Occipital lobe (tissue), 2 donors: ENCODE results near the gene FBLN7. TPM values are rescaled to one million over a fixed set of nuclear protein-coding genes. Genes with fewer than 3 reads are reported as not detected.
"Not testable (repeated sequence)": the region's sequence is repeated elsewhere in the genome, so short reads cannot be mapped to it uniquely, and the experiment has no call there.

ENCODE experiments used
- DNase-seq: peaks from one replicate; lab custom pipeline; 2025; lab: John Stamatoyannopoulos, UW
- total RNA-seq: library from RNA; depleted of rRNA; stranded (reverse); fragments of >200 nt; gene quantifications from one replicate; pipeline ENCODE4 v1.2.3, GENCODE V29; 2014

The FBLN7 gene
- total RNA-seq, result 0.62 TPM

DNA sequence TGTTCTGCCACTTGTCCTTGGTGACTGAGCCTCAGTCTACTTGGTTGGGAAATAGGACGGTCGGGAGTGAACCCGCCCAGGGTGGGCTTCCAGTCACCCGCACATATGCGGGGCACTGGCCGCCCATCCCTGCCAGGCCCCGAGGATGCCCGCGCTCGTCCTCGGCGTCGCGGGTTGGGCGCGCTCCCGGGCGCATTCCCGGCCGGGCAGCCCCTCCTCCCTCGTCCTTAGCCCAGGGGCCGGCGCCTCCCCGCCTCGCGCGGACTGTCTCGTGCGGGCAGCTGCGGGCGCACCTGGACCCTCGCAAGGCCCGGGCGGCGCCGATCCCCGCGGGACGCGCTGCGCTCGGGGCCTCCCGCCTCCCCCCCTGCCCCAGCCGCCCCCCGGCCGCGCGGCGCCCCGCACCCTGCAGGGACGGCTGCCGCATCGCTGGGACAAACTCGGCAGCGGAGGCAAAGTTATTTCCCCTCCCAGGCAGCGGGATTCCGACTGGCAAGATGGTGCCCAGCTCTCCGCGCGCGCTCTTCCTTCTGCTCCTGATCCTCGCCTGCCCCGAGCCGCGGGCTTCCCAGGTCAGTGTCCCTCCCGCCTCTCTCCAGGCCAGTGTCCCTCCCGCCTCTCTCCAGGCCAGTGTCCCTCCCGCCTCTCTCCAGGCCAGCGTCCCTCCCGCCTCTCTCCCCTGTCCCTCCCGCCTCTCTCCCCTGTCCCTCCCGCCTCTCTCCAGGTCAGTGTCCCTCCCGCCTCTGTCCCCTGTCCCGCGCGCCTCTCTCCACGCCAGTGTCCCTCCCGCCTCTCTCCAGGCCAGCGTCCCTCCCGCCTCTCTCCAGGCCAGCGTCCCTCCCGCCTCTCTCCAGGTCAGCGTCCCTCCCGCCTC lies at the start of gene FBLN7:
Gene FBLN7, plus strand, starts transcription at position 227 of the 874 bp plus-strand sequence. Its CDS starts 271 bp downstream, at position 498.
- DNase-seq, result no peak

- no peak for DNase-seq
Measured at GRCh38 chr2:112089375-112089774, 48.8 kb upstream of the FBLN7 start.

DNA sequence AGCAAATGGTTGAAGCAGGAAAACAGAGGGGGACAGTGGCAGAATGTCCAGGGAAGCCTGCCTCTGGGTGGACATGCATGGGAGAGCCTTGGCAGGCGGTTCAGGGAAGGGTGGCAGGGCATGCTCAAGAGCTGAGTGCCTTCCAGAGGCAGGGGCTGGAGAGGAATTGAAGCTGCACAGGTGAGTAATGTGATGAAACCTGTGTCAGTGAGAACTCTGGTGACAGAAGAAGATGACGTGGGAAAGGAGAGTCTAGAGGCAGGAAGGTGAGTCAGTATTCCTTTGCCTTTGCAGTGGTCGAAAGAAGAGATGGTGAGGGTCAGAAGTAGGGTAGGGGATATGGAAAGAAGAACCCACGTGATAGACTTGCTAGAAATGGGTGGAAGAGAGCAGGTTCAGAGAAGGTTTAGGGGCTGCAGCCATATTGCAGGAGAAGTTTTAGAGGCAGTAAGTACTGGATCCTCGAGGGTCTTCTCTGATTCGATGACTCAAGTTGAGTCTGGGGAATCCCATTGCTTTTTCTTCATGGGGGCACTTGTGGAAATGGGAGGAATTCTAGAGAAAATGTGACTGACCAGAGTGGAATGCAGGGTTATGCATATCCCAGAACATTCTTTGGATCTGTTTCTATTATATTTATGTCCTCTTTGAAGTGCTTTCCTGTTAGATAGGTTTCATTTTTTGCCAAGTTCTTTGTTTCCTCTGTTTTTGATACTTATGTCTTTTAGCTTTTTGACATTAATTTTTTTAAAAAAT lies 45.7 kb upstream of the FBLN7 start:
- DNase-seq, result no peak

DNA sequence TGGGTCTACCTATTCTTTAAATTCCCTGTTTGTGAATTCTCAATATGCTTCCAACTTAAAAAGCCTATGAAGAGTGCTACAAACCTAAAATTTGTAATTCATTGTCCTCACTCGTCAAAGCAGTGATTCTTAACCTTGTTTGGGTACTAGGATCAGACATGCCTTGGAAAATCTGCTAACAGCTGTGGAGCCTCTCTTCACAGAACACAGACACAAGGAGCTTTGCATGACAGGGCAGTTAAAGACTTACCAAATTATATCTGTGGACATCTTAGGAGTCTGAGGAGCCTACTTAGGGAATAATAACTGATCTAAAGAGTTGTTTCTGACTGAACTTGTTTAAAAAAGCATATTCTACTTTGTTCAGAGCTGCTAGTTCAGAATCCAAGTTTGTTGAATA lies 45.0 kb upstream of the FBLN7 start:
- DNase-seq, result no peak

DNA sequence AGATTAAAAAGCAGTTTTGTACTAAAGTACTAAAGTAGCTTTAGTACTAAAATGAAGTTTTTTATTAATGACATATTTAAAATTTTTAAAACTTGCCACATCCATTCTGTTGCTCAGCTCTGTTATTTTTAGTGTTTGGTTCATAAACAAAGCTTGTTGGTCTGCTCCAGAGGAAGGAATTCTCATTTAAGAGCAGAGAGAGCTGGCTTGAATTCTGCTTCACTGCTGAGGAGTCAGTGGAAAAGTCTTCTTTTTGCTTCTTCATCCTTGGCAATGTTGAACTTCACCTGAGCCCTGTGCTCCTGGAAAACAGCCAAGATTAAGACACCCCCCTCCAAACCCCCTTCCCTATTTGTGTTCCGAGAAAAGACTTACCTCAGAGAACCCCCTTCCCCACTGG lies 42.5 kb upstream of the FBLN7 start:
- DNase-seq, result no peak

GRCh38 chr2:112096098-112096497 lies 42.1 kb upstream of the FBLN7 start:
- DNase-seq, result no peak

DNA sequence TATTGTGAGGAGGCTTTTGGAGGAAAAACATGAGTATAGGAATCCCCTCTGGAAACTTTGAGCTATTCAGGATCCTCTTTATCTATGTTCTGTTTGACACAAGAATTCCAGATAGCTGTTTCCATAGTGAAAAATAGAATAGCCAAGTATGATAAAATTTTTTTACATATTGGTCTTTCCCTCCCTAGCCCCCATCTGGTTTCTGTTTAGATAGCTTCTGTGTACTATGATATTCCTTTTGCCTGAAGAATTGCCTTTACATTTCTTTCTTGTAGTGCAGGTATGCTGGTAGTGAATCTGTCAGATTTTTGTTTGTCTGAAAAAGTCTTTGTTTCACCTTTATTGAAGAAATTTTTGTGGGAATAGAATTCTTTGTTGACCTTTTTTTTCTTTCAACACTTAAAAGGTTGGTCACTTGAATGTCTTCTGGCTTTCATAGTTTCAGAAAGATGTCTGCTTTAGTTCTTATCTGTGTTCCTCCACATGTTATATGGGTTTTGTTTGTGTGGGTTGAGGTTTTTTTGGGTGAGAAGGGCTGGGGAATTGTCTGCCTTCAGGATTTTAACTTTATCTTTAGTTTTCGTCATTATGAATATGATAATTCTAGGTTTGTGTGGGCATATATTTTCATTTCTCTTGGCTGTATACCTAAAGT lies 29.9 kb upstream of the FBLN7 start:
- DNase-seq, result no peak

DNA sequence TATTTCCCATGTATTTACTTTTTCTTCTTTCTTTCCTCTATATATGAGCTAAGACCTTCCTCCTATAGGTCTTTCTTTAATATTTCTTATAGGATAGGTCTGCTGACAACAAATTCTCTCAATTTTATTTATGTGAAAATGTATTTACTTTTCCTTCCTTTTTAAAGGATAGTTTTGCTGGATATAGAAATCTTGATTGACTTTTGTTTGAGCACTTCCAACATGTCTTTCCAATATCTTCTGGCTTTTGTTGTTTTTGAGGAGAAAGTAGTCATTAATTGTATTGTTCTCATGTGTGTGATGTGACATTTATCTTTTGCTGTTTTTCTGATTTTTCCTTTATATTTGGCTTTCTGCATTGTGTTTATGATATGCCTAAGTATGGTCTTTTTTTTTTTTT lies 28.9 kb upstream of the FBLN7 start:
- DNase-seq, result no peak

- DNase-seq, result no peak
Measured at GRCh38 chr2:112110966-112111365, 27.2 kb upstream of the FBLN7 start.

DNA sequence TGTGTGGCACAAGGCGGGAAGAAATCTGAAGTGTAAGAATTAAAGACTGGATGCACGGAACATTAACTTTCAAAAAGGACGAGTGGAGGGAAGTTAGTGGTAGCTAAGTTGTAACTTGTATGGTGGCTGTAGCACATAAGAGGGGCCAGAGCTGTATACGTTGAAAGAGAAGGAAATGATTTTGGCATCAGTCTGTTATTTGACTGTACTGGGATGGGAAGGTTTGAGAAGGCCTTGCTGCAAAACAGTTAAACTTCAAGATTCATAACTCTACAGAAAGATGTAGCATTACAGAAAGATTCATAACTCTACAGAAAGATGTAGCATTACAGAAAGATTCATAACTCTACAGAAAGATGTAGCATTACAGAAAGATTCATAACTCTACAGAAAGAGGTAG lies 24.8 kb upstream of the FBLN7 start:
- not testable (repeated sequence) for DNase-seq

DNA sequence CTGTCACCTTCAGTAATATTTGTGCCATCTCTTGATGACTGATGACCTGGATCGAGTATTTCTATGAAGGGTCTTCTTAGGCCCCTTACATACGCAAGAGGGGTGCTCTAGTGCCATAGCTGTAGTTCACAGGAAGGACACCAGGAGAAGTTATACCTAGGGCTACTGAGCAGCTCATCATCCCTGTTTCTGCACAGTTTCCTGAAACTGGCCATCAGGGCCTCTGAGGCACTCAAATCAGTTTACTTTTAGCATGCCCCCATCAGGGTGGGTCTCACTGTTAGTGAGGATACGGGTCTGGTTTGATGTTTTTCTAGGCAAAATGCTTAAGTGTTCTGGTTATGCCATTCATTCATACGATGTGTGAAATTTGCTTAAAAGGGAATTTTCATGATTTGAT lies 20.0 kb upstream of the FBLN7 start:
- no peak for DNase-seq

GRCh38 chr2:112121682-112122254 lies 16.4 kb upstream of the FBLN7 start:
- no peak for DNase-seq

- DNase-seq, result no peak
Measured at GRCh38 chr2:112129060-112129459, 9.1 kb upstream of the FBLN7 start.

GRCh38 chr2:112133344-112133743 lies 4.8 kb upstream of the FBLN7 start:
- no peak for DNase-seq

DNA sequence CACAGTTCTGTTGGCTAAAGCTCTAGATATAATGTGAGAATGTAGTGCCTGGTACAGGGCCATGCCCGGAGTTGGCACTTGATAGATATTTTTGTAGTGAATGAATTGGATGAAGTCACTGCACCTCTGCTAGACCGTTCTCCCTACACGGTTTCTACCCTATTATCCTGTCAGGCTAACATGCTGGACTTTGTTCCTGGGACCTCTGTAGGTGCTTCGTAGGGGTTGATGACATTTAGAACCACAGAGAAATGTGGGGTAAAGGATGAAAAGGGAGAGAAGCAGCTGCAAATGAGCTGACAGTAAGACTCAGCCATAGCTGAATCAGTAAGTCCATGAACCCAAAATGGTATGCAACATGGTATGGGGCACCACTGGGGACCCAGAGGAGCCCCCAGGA lies 4.1 kb upstream of the FBLN7 start:
- no peak for DNase-seq

- no peak for DNase-seq
Measured at GRCh38 chr2:112136096-112136495, 2.1 kb upstream of the FBLN7 start.

DNA sequence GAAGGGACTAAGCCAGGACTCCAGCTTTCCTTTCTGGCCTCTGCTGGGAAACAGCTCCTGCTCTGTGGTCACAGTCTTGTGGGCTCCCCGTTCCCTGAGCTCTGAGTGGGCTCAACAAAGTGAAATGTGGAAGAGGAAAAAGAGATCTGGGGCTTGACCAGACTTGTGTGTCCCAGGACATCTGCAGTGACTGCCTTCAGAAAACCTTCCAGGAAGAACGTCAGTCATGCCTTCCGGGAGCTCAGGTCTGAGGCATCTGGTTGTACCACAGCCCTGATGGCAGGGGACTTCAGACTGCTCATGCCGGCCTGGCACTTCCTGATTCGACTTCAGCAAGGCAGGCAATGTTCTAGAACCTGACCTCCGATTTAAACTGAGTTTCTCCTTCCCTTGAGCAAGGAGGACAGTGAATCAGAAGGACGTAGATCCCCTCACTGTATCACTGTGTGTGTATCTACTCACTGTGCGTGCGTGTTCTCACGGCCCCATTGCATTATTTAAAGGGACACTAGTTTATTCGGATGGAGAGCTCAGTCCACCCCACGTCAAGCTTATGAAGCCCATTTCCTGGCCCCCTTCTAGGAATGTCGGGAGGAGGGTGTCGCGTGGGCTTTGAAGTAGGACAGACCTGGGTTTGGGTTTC lies 548 bp upstream of the FBLN7 start:
- DNase-seq, result no peak

- not testable (repeated sequence) for DNase-seq
Measured at GRCh38 chr2:112139033-112139614, 939 bp downstream of the FBLN7 start.

DNA sequence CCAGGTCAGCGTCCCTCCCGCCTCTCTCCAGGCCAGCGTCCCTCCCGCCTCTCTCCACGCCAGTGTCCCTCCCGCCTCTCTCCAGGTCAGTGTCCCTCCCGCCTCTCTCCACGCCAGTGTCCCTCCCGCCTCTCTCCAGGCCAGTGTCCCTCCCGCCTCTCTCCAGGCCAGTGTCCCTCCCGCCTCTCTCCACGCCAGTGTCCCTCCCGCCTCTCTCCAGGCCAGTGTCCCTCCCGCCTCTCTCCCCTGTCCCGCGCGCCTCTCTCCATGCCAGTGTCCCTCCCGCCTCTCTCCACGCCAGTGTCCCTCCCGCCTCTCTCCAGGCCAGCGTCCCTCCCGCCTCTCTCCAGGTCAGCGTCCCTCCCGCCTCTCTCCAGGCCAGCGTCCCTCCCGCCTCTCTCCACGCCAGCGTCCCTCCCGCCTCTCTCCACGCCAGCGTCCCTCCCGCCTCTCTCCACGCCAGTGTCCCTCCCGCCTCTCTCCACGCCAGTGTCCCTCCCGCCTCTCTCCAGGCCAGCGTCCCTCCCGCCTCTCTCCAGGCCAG lies 1.5 kb downstream of the FBLN7 start:
- DNase-seq, result not testable (repeated sequence)

- no peak for DNase-seq
Measured at GRCh38 chr2:112140205-112140802, 2.1 kb downstream of the FBLN7 start.
